NAMALWA (cell line): ENCODE data around the gene GNG4.

Experiments used
- DNase-seq: peaks from one replicate; pipeline ENCODE4 v3.0.0-alpha.2; 2015; ENCODE audit warnings: low spot score

GNG4 gene

DNA sequence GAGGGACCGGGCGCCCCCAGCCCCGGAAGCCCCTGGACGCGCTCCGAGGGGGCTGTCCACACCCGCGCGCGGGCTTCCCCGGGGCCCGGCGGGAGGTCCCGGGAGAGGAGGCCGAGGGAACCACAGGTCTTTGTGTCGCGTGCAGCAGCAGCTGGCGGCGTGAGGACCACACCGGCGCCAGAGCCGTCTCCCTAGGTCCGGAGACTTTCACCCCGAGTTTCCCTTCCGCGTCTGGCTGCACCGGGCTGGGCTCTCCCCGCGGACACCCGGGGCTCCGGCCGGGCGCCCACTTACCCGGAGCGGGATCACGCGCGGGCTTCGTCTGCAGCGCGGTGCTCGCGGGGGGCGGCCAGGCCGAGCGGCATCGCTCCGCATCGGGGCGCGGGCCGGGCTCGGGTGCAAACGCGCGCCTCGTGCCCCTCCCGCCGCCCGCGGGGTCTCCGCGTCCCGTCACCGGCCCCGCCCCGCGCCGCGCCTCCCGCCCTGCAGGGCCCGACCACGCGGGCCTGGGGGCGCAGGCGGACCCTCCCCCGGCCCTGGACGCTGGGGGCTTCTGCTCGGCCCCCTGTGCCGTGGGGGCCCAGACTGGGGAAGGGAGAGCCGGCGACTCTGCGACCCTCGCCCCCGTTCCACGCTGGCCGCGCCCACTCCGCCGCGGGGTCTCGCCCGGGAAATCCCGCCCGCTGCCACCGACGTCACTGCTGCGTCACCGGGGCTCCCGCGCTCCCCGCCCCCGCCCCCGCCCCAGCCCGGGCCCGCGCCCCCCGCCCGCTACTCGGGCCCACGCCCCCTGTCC is at the start of gene GNG4:
Gene GNG4, minus strand, starts transcription at position 417 of the 796 bp plus-strand sequence. CDS start 65,946 bp downstream, outside the sequence.
- DNase-seq = no peak

DNA sequence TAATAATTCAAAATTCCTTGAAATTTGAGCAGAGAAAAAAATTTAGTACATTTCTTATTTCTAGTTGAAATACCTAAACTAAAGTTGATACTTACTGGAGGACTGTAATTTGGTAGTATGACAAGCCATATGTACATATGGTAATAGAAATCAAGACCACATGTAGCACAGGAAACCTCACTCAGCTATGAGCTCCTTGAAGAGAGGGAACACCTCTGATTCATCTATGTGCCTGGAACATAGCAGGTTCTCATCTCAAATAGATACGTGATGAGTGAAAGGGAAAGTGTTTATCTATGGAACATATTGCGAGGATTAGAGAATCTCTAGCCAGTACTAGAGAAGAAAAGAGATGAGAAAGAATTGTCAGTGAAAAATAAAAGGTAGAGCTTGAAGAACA is 47.9 kb upstream of the GNG4 start:
- no peak for DNase-seq

DNA sequence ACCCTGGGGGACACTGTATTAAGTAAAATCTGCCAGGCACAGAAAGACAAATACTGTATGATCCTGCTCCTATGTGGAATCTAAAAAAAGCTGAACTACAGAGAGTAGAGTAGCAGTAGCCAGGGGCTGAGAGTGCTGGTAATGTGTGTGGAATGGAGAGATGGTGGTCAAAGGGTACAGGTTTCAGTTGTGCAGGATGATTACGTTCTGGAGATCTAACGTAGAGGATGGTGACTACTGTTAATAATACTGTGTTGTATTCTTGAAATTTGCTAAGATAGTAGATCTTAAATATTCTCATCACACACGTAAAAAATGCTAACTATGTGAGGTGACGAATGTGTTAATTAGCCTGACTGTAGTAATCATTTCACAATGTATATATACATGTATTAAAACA is 39.8 kb upstream of the GNG4 start:
- no peak for DNase-seq

DNA sequence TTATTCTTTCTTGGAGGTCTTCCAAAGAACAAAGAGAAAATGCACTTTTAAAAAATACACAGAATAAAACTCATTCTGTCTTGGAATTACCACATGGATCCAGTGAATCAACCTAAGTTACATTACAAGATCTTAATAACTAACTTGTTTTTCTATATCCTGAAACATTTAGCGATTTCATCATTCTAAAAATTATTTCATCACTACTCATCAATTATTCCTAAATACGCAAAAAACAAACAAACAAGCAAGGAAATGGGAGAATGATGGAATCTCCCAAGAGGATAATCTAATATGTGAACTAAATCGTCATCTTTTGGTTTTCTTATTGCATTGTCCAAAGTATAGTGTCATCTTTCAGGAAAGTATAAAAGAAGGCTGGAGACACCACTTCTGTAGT is 38.5 kb upstream of the GNG4 start:
- DNase-seq = no peak

DNA sequence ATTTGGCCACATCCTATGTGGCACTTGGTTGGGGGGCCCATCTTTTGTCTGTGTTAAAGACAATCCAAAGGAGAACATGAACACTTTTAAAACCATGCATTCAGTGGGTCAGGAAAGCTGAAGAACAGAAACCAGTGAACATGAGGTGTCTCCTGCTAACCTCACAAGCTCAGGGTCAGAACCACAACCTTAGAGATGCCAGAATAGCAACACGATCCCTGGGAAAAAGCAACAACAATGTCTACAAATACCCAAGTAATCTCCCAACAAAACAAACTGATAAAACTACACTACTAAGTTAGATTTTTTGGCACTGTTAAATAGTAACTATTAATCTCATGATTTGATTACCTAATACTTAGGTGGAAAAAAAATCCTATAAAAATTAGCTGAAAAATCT is 34.1 kb upstream of the GNG4 start:
- DNase-seq = no peak

DNA sequence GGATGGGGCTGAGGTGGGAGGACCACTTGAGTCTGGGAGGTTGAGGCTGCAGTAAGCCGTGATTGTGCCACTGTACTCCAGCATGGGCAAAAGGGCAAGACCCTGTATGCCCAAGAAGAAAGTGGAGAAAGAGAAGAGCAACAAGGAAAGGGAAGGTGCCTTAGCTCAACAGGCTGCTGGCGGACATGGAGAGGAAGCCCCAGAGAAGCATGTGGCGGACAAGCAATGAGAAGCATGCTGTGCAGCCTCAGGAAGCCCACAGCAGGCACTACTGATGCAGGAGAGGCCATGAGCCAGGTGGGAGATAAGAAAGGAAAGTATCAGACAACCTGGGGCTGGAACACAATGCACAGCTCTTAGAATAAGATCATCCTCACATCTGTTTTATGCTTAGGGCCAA is 32.6 kb upstream of the GNG4 start:
- no peak for DNase-seq

DNA sequence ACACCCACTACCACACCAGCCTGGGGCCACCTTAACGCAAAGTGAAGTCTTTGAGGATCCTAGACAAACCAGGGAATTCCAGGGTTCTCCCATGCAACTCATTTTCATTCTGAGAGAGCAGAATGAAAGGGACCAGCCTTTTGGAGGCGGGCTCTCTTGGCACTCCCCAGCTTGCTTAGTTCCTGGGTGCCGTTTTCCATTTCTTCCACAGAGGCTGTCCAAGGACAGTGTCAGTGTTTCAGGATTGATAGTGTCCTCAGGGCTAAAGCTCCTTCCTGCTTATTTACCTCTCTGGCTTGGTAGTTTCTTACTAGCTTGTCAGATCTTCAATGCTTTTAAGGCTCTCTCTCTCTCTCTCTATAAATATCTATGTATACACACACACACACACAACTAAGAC is 30.1 kb upstream of the GNG4 start:
- DNase-seq = no peak

DNA sequence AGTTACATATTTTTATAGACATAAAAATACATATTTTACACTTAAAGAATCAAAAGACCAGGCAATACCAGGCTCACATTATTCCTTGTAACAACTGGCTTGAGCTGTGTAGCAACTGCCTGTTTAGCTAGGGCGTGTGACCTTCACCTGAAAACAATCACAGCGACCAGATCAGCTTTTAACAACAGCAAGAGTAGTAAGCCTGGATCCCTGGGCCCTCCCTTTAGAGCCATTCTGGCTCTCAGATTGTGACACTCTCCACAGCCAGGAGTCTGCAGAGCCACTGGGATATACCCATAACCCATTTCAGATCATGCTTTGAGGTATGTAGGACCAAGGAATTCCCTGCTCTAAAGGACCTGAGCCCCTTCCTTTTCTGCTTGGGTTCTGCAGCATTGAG is 29.4 kb upstream of the GNG4 start:
- no peak for DNase-seq

DNA sequence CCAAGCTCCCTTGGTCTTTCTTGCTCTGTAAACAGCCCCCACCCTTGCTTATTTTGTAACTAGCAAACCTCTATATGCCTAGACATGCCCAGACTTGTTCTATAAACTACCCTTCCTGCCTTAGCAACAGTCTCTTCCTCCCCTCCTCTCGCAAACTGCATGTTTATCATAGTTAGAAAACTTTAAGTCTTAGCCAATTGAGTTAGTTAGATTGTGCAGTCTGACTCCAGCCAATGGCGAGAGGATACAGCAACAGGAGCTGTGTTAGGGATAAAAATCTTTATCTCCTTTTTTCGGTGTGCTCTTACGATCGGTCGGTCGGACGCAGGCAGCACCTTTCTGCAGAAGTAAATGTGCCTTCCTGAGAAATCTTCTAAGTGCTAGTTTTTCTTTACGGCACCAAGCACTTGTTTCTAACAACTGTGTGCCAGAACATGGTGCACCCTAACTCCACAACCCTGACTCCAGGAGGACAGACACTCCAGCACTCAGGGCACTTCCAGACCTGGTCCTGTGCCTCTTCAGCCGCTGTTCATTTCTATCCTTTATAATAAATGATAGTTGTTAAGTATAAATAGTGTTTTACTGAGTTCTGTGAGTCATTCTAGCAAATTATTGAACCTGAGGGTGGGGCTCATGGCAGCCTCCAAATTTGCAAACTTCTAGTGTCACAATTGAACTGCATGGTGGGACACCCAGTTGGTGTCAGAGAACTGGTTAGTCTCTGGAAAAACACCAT is 25.7 kb upstream of the GNG4 start:
- no peak for DNase-seq

DNA sequence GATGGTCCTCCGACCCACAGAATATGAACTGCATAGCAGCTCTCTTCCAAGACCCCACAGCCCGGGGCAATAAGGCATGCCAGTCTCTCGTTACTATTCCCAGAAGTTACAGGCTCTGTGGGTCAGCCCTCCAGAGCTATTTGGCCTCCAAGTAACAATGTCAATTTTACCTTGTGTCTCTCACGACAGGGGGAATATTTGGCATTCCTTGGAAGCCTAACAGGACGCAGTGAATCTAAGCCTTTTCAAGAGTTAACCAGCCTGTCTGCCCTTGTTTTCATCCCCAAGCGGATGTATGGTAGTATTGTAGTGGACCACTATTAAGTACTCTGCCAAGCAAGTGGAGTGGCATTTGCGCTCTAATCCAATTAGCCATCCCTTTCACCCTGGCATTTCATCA is 24.4 kb upstream of the GNG4 start:
- DNase-seq = no peak

DNA sequence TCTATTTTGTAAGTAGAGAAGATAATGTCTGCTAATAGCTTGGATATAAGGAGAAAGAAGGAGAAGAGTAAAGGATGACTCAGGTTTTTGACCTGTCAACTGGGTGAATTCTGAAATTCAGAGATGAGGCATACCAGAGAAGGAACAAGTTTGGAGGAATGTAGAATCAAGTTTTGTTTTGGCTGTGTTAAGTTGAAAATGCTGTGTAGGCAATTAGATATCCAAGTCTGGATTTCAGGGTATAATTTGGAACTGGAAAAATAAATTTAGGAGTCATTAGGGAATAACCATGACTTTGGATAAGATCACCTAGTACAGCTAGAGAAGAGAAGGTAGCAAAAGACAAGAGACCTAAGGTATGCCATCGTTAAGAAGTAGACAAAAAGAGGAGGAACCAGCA is 22.4 kb upstream of the GNG4 start:
- DNase-seq = no peak

DNA sequence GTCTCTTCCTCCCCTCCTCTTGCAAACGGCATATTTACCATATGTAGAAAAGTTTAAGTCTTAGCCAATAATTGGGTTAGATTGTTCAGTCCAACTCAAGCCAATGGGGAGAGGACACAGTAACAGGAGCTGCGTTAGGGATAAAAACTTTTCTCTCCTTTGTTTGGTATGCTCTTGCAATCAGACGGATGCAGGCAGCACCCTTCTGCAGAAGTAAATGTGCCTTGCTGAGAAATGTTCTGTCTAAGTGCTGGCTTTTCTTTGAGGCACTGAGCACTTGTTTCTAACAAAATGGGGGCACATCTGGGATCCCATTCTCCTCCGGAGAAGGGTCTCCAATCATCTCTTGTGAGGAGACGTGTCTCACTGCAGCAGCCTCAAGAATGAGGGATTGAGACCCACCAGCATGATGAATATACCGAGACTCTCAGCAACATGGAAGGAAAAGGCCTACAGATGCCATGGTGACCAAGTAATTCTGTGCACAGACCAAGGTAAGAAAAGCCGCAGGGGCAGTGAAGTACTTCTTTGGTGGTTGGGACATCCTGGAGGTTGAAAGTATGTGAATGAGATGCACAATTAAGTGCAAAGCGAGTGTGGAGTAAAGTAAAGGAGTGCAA is 20.7 kb upstream of the GNG4 start:
- DNase-seq = no peak

DNA sequence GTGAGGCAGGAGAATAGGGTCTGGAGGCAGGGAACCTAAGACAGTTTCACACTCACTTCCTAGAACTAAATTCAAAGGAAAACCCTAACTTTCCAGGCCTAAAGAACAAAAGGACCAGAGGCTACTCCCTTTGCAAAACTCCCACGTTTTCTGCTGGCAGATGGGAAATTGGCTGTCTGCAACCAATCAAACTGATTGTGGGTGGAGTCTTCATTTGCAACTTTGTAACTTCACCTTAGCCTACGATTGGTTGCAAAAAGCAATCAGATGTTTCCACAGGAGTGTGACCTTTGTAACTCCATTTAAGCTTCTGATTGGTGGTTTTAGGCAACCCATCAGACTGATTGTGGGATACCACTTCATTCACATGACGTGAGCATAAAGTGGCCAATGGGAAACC is 19.7 kb upstream of the GNG4 start:
- DNase-seq = no peak

DNA sequence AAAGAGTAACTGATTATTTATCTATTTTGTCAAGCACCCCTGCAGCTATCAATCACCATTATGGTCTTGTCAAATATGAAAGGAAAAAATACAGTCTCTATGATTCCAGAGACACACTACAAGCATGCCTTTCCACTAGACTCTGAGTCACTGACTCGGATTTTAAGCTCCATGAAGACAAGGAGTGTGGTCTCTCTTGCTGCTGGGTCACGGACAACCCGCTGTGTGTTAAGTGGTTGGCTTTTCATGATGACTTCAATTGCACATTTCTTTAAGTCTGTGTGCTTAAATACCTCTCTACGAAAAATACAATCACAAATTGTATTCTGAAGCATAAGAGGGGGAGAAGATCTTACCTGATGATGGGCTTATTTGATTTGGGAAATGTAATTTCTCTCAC is 14.0 kb upstream of the GNG4 start:
- DNase-seq = no peak

DNA sequence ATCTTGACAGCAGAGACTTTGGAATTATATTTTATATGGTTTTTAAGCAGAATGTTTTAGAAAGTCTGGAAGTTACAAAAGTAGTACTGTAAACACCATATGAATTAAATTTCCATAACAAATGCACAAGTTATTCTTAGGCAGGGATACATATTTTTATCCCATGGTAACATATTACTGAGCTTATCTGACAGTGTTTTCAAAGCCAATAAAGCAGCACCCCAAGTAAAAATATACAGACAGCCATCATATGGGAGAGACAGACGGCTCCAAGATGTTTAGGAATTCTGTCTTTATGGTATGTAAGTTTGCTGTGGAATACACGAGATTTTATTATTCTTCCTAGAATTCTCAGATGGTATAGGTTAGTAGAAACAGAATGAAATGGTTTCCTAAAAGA is 12.0 kb upstream of the GNG4 start:
- no peak for DNase-seq

DNA sequence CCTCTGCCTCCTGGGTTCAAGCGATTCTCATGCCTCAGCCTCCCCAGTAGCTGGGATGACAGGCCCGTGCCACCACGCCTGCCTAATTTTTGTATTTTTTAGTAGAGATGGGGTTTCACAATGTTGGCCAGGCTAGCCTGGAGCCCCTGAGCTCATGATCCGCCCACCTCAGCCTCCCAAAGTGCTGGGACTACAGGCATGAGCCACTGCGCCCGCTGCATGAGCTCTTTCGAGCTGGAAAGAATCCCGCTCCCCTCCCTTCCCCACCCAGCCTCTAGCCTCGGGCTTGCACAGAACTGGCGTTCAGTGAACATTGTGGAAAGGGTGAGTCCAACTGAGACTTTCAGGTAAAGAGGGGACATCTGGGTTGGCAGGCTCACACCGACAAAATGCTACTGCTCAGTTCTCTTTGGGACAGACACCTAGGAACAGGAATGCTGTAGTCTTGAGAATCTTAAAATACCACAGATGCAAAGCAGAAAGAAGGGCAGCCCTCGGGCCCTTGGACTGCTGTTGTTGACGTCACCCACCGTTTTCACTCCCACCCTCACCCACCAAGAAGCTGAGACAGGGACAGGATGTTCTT is 9.7 kb upstream of the GNG4 start:
- no peak for DNase-seq

DNA sequence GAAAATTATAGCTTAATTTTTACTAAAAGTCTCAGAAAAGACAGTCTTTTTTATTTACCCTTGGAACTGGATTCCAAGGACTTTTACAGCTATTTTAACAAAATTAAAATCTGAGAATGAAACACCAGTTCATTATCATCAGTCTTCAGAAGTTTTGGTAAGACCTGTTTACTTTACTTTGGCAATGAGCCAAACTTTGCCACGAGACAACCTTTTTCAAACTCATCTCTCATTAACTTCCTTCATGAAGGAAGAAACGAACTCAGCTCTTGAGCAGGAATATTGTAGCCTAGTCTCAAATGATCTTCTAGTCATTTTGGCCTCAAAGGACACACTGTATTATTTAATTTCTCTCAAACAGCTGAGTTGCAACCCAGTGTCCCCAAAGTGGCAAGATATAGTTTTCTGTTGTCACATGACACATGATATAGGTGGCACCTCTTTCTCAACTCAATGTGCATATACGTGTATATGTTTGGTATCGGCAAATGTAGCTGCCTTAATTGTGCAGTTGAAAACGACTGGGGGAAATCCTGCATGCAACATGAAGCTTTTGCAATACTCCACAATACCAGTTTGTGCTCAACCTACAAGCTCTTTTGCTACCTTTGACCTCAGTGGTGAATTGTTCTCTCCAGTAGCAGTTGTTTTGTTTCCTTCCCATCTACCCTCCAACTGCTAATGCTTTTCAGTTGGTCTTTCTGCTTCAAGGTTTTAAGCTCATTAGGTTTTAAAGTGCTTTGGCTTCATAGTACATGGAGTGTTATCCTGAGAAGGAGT is 8.4 kb upstream of the GNG4 start:
- no peak for DNase-seq

DNA sequence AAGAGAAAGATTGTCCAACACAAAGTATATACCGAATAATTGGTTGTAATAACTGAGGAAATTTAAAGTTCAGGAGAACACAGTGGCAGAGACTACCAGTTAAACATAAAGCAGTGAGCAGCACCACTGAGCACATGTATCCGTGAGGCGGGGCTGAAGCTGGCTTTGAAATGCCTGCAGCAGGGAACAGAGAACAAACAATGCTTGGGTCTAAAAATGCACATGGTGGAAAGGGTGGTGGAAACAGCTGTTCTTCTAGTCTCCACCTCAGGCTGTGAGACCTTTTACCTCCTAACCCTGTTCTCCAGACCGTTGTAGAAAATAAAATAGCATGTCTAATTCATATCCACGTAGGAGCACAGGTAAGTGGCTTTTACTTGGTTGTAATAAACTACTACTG is 7.7 kb upstream of the GNG4 start:
- no peak for DNase-seq

DNA sequence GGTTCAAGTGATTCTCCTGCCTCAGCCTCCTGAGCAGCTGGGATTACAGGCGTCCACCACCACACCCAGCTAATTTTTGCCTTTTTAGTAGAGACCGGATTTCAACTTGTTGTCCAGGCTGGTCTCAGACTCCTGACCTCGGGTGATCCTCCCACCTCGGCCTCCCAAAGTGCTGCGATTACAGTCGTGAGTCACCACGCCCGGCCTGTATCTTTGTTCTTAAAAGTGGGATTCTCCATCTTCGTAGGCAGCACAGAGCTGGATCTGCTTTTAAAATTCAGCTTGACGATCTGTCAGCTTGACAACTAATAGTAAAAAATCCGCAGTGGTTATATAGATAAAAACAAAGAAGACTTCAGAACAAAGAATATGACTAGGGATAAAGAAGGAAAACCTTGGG is 2.8 kb upstream of the GNG4 start:
- DNase-seq = no peak

DNA sequence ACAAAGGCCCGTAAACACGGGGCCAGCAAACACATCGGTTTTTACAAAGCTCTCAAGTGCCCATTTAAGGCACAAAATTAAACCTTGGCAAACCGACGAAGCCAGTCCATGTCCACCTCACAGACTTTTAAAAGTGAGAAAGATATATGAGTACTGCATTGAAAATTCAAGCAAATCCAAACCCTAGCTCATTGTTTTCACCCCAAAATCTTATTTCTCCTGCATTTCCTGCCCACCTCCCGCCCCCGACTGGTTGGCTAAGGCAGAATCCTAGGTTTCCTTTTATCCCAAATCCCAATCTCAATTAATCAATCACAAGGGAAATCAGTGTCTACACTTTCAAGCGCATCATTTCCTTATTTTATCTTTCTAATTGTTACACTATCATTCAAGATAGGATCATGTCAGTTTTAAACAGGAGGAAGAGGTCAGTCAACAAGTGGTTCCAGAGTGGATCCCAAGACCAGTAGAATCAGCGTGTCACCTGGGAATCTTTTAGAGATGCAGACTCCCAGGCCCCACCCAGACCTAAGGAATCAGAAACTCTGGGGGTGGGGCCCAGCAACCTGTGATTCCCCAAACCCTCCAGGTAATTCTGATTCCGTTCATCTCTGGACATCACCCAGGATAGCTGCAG is 1.7 kb upstream of the GNG4 start:
- DNase-seq = no peak

DNA sequence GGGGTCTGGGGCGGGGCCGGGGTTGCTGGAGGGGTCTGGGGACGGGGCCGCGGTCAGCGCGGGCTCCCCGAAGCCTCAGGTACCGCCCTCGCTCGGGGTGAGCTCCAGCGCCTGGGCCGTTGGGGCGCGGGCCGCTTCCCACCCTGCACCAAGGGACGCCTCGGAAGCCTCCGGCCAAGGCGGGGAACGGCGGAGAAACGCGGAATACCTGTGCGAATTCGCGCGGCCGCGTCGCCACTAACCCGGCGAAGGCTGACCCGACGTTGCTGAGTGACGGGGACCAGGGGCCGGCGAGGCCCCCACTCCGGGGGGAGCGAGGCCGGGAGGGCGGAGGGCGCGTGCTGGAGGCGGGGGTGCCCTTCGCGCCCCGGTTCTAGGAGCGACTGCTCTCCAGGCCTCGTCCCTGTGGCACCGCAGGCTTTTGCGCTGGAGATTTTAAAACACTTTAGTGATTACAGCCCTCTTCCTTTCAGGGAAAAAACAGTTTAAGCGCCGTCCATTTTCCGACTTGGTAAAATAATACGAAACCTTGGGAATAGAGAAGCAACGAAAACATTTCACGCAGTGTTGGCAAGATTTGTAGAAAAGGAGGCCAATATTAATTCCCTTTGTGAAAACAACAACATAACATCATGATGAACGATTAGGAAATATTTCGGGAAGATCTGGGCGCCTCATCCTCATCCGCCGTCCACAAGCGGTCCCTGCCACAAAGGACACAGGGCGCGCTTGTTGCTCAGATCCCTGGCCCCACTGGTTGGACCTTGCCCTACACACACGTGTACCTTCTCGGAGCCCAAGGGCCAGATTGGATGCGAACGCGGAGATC is 971 bp upstream of the GNG4 start:
- no peak for DNase-seq
